WERI-Rb-1 (cell line): ENCODE measurements around the gene USP3.
"Not testable (repeated sequence)": the region's sequence is repeated elsewhere in the genome, so short reads cannot be mapped to it uniquely, and the experiment has no call there.

Source experiments
- DNase-seq: peaks from one replicate; pipeline ENCODE4 v3.0.0-alpha.2; 2020
- H3K27ac ChIP-seq: fragments of 250-450 bp; sonication (Bioruptor Pico); 2 replicates; pipeline ENCODE4 v1.5.1; 2020; ENCODE audit warnings: mild to moderate bottlenecking, moderate library complexity
- H3K27me3 ChIP-seq: fragments of 250-450 bp; sonication (Bioruptor Pico); 2 replicates; pipeline ENCODE4 v1.5.1; 2021; ENCODE audit warnings: mild to moderate bottlenecking, low read depth, moderate library complexity; ENCODE audit not compliant: insufficient read depth, severe bottlenecking
- H3K36me3 ChIP-seq: fragments of 250-450 bp; sonication (Bioruptor Pico); 2 replicates; pipeline ENCODE4 v1.5.1; 2020; ENCODE audit warnings: mild to moderate bottlenecking, moderate library complexity
- H3K4me3 ChIP-seq: 2 replicates; pipeline ENCODE4 v1.5.1; 2011; ENCODE audit warnings: low read depth, mild to moderate bottlenecking, control low read depth, low read length
- H3K9me3 ChIP-seq: fragments of 250-450 bp; sonication (Bioruptor Pico); 2 replicates; pipeline ENCODE4 v1.5.1; 2021; ENCODE audit warnings: mild to moderate bottlenecking, moderate library complexity; ENCODE audit not compliant: severe bottlenecking
- TF ChIP-seq, protein P1 (sequence below): IDR thresholded peaks from 2 replicates; pipeline ENCODE4 v1.5.1; 2011; ENCODE audit warnings: low read depth, mild to moderate bottlenecking, control low read depth, inconsistent platforms, low read length

USP3 gene

DNA sequence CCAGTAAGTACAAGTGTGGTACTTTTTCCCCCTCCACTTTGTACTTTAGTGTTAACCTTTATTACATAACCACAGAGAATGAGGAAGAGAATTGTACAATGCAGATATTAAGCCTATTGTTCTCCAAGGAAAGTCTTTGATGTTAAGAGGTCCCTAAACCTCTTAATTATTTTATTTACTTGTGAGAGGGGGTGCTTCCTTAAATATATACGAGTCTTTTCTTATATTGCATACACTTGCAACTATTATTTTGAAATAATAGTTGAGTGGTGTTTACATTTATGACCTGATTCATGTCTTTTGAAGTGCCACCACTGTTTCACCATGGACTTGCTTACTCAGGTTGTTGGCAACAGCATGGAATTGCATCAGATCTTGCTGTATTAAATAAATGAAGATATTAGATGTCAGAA is 10.1 kb downstream of the USP3 start:
- no peak for DNase-seq
- Histone ChIP-seq H3K36me3 (no peaks in the 10 kb centered on the region), H3K27ac (no peak overlapping the region), H3K9me3 (no peaks in the 10 kb centered on the region), H3K27me3 (no peaks in the 10 kb centered on the region), H3K4me3 (no peak overlapping the region)
- TF ChIP-seq, protein P1, sequence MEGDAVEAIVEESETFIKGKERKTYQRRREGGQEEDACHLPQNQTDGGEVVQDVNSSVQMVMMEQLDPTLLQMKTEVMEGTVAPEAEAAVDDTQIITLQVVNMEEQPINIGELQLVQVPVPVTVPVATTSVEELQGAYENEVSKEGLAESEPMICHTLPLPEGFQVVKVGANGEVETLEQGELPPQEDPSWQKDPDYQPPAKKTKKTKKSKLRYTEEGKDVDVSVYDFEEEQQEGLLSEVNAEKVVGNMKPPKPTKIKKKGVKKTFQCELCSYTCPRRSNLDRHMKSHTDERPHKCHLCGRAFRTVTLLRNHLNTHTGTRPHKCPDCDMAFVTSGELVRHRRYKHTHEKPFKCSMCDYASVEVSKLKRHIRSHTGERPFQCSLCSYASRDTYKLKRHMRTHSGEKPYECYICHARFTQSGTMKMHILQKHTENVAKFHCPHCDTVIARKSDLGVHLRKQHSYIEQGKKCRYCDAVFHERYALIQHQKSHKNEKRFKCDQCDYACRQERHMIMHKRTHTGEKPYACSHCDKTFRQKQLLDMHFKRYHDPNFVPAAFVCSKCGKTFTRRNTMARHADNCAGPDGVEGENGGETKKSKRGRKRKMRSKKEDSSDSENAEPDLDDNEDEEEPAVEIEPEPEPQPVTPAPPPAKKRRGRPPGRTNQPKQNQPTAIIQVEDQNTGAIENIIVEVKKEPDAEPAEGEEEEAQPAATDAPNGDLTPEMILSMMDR = no peak

- no peak overlapping the region for H3K27ac ChIP-seq
- TF ChIP-seq, protein P1 = no peak
- DNase-seq = no peak
- no peaks in the 10 kb centered on the region for H3K27me3 ChIP-seq
- H3K36me3 ChIP-seq = no peaks in the 10 kb centered on the region
- no peaks in the 10 kb centered on the region for H3K9me3 ChIP-seq
- H3K4me3 ChIP-seq = no peak overlapping the region
Observed at GRCh38 chr15:63517202-63517601, 12.8 kb downstream of the USP3 start.

DNA sequence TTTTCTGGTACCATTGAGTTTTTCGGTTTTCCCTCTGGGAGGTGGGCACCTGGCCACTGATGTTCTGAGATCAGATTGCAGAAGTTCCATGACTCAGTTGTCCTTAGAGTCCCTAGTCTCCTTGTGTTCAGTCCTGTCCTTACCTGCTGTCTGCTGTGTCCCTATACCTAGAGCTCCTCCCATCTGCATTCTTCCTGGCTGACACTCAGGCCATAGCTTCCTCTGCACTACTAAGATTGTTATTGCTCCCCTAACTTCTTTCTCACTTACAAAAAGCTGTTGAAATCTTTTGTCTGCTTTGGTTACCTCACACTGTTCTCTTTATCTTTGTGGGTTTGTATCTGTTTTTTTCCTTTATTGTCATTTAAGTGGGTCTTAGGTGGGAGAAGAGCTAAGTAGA is 13.2 kb downstream of the USP3 start:
- Histone ChIP-seq H3K27ac (no peak overlapping the region), H3K27me3 (no peaks in the 10 kb centered on the region), H3K9me3 (no peaks in the 10 kb centered on the region), H3K36me3 (no peaks in the 10 kb centered on the region), H3K4me3 (no peak overlapping the region)
- TF ChIP-seq, protein P1 = no peak
- DNase-seq = no peak

GRCh38 chr15:63519041-63519440 is 14.6 kb downstream of the USP3 start:
- no peak overlapping the region for H3K4me3 ChIP-seq
- no peaks in the 10 kb centered on the region for H3K27me3 ChIP-seq
- DNase-seq = no peak
- H3K9me3 ChIP-seq = no peaks in the 10 kb centered on the region
- H3K27ac ChIP-seq = no peak overlapping the region
- TF ChIP-seq, protein P1 = no peak
- H3K36me3 ChIP-seq = no peaks in the 10 kb centered on the region

GRCh38 chr15:63519548-63520178 is 15.3 kb downstream of the USP3 start:
- DNase-seq = no peak
- H3K4me3 ChIP-seq = no peak overlapping the region
- no peaks in the 10 kb centered on the region for H3K36me3 ChIP-seq
- TF ChIP-seq, protein P1 = no peak
- H3K9me3 ChIP-seq = no peaks in the 10 kb centered on the region
- H3K27ac ChIP-seq = no peak overlapping the region
- H3K27me3 ChIP-seq = no peaks in the 10 kb centered on the region

DNA sequence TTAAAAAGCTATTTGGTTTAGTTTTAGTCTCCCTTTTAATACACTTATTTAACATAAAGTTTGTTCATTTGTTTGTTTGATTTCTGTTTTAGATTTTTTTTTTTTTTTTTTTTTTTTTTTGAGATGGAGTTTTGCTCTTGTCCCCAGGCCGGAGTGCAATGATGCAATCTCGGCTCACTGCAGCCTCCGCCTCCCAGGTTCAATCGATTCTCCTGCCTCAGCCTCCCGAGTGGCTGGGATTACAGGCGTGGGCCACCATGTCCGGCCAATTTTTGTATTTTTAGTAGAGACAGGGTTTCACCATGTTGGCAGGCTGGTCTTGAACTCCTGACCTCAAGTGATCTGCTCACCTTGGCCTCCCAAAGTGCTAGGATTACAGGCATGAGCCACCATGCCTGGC is 16.1 kb downstream of the USP3 start:
- not testable (repeated sequence) for H3K4me3 ChIP-seq, H3K36me3 ChIP-seq, H3K27ac ChIP-seq, H3K27me3 ChIP-seq, DNase-seq, H3K9me3 ChIP-seq
